Lower leg skin (tissue), 4 donors: ENCODE measurements around the gene KCTD15. TPM values are rescaled to one million over a fixed set of nuclear protein-coding genes. Genes with fewer than 3 reads are reported as not detected.

Experiments used
- DNase-seq, 2 donors: peaks; one replicate each; pipeline ENCODE4 v3.0.0-alpha.2; 2019; ENCODE audit warnings: low spot score in 2 of 2
- H3K4me3 ChIP-seq: fragments of 200-600 bp; sonication (generic); 2 replicates; pipeline ENCODE4 v1.5.1; 2017; ENCODE audit warnings: mild to moderate bottlenecking, low read depth; ENCODE audit not compliant: poor library complexity, severe bottlenecking
- POLR2A ChIP-seq, 2 donors: fragments of 450-650 bp; IDR thresholded peaks; one replicate each; pipeline ENCODE4 v1.6.1; 2016 to 2017; ENCODE audit warnings: antibody characterized with exemption in 2 of 2, mild to moderate bottlenecking in 1 of 2, moderate library complexity in 1 of 2
- WGBS, 2 donors: methylation state at CpG; one replicate each; pipeline ENCODE4 v1.1.5; 2018; 5-methylcytosine and 5-hydroxymethylcytosine counted together
- intact Hi-C: fragments of 100-400 bp; cut with DNase I; formaldehyde crosslinking; loops from one replicate; pipeline ENCODE4 v1.15.0; 2023; ENCODE audit warnings: low total_unique reads
- total RNA-seq, 4 donors: library from RNA; depleted of rRNA; stranded (reverse); fragments of >200 nt; gene quantifications; one replicate each; pipeline ENCODE4 v1.1.0, GENCODE V29; 2016
- TF ChIP-seq, protein P1 (sequence below), 3 donors: fragments of 450-650 bp; IDR thresholded peaks; one replicate each; pipeline ENCODE4 v1.5.1; 2016; ENCODE audit warnings: antibody characterized with exemption in 3 of 3, mild to moderate bottlenecking in 3 of 3, moderate library complexity in 2 of 3

Gene KCTD15, protein sequence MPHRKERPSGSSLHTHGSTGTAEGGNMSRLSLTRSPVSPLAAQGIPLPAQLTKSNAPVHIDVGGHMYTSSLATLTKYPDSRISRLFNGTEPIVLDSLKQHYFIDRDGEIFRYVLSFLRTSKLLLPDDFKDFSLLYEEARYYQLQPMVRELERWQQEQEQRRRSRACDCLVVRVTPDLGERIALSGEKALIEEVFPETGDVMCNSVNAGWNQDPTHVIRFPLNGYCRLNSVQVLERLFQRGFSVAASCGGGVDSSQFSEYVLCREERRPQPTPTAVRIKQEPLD
- 100 to 1,000 TPM; 140 to 190 (median 164) TPM for total RNA-seq

DNA sequence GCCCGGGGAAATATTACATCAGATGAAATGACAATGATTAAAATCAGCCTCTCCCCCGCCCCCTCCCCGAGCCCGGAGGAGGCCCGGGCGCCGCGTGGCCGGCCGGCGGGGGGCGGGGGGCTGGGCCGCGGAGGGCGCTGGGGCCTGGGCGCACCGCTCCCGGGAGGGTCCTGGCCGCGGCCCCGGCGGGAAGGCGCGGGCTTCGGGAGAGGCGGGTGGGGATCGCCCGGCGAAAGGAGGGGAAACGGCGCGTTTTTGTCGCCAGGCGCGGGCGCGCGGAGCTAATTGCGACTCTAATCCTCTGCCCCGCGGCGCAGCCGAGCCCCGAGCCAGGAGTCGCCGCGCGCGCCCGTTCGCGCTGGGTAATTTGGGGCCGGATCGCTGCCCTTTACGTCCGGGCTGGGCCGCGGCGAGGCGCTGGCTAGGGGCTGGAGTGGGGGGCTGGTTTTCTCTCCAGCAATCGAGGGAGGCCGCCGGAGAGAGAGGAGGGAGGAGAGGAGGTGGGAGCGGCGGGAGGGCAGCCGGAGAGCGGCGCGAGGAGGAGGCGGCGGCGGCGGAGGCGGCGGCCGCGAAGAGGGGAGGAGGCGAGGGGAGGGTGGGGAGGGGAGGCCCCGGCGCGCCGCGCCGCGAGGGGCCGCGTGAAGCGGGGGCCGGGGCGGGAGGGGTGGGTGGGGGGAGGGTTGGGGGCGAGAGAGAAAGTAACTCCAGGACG, at the start of gene KCTD15:
KCTD15 (plus strand) TSS at position 707 of the 712 bp plus-strand sequence. CDS start 3,585 bp downstream, outside the sequence.
- intact Hi-C loops = loop anchor here (10.0 kb wide), 1 partner anchor 78 kb away; no protein-coding TSS in a partner anchor
- TF ChIP-seq, protein P1, sequence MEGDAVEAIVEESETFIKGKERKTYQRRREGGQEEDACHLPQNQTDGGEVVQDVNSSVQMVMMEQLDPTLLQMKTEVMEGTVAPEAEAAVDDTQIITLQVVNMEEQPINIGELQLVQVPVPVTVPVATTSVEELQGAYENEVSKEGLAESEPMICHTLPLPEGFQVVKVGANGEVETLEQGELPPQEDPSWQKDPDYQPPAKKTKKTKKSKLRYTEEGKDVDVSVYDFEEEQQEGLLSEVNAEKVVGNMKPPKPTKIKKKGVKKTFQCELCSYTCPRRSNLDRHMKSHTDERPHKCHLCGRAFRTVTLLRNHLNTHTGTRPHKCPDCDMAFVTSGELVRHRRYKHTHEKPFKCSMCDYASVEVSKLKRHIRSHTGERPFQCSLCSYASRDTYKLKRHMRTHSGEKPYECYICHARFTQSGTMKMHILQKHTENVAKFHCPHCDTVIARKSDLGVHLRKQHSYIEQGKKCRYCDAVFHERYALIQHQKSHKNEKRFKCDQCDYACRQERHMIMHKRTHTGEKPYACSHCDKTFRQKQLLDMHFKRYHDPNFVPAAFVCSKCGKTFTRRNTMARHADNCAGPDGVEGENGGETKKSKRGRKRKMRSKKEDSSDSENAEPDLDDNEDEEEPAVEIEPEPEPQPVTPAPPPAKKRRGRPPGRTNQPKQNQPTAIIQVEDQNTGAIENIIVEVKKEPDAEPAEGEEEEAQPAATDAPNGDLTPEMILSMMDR (IDR thresholded peaks at IDR 0.05) = no peak
- TF ChIP-seq POLR2A (IDR thresholded peaks at IDR 0.05) = no peak
- 0% methylated on average over 49 of the region's 92 CpGs for WGBS, 2 donors
- no peak for DNase-seq
- H3K4me3 ChIP-seq = peak within 1 kb of the TSS; percentile 57

- intact Hi-C loops = no loop called here
- 43 to 46% methylated on average over 4 of the region's 4 CpGs for WGBS, 2 donors
- TF ChIP-seq, protein P1 (IDR thresholded peaks at IDR 0.05) = no peak
- TF ChIP-seq POLR2A (IDR thresholded peaks at IDR 0.05) = no peak
- no peak overlapping the region for H3K4me3 ChIP-seq
- no peak for DNase-seq
These were observed 49.4 kb upstream of the KCTD15 start for GRCh38 chr19:33747273-33747672.

- no peak for DNase-seq
- WGBS, 2 donors = 87 to 90% methylated on average over 8 of the region's 8 CpGs
- no peak for TF ChIP-seq POLR2A (IDR thresholded peaks at IDR 0.05)
- TF ChIP-seq, protein P1 (IDR thresholded peaks at IDR 0.05) = no peak
- intact Hi-C loops = no loop called here
- no peak overlapping the region for H3K4me3 ChIP-seq
These were observed 48.4 kb upstream of the KCTD15 start for GRCh38 chr19:33748231-33748630.

DNA sequence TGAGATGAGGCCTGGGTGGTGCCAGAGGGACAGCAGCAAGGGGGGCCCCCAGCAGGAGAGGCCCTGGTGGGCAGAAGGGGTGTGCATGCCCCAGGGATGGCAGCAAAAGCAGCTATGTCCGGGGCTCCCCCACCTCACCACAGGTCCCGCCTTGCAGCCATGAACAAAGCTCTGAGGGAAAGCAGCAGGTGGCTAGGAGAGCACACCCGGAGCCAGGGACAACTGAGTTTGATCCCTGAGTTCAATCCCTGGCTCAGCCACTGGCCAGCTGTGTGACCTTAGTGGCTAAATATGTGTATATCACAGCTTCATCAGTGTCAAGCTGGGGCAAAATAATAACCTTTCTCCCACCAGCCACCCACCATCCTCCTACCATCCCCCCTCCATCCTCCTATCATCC, 47.7 kb upstream of the KCTD15 start:
- intact Hi-C loops = no loop called here
- H3K4me3 ChIP-seq = no peak overlapping the region
- no peak for TF ChIP-seq POLR2A (IDR thresholded peaks at IDR 0.05)
- TF ChIP-seq, protein P1 (IDR thresholded peaks at IDR 0.05) = no peak
- WGBS, 2 donors = 52 to 55% methylated on average over 3 of the region's 3 CpGs
- DNase-seq = no peak

- intact Hi-C loops = loop anchor here (10.0 kb wide), 1 partner anchor 545 kb away; no protein-coding TSS in a partner anchor
- no peak for TF ChIP-seq POLR2A (IDR thresholded peaks at IDR 0.05)
- TF ChIP-seq, protein P1 (IDR thresholded peaks at IDR 0.05) = no peak
- DNase-seq = no peak
- H3K4me3 ChIP-seq = no peak overlapping the region
- WGBS, 2 donors = 72 to 82% methylated on average over 11 to 12 of the region's 12 CpGs
These were observed 47.0 kb upstream of the KCTD15 start for GRCh38 chr19:33749619-33750175.
